ENCODE results near the gene NTRK2. TPM values are rescaled to one million over a fixed set of nuclear protein-coding genes. Genes with fewer than 3 reads are reported as not detected.

NTRK2 gene
- total RNA-seq, 1 experiment from 2014 or later: not detected

GRCh38 chr9:84711936-84712335, 42.4 kb downstream of the NTRK2 start:
- ChIA-PET POLR2A (ENCODE audit: unreplicated experiment) (no interaction called here), CTCF (interaction anchor here (0.6 kb wide), 1 partner anchor 13 kb away, joined by 4 read pairs; no protein-coding TSS in a partner anchor)
- H2AFZ ChIP-seq: no peak overlapping the region
- intact Hi-C loops (cut with micrococcal nuclease; ENCODE audit: unreplicated experiment): no loop called here
- H3K4me3 ChIP-seq: no peak overlapping the region
- no peaks in the 10 kb centered on the region for H3K4me1 ChIP-seq (replicated peaks; ENCODE audit: insufficient read depth)
- no peaks in the 10 kb centered on the region for H3K9me2 ChIP-seq (ENCODE audit: insufficient read depth)
- no TSS peak for BruUV-seq (replicated peaks)
- no peak for TF ChIP-seq EZH2 (IDR thresholded peaks at IDR 0.05; ENCODE audit: low read depth)
- TF ChIP-seq CTCF (conservative IDR thresholded peaks at IDR 0.05): no peak
- H3K36me3 ChIP-seq (ENCODE audit: low read depth): no peaks in the 10 kb centered on the region
- H3K4me2 ChIP-seq: 0 out of 2 replicates have a peak overlapping the region, but pooled peaks have one; percentile 3
- no peak overlapping the region for H3K27ac ChIP-seq
- H4K20me1 ChIP-seq (ENCODE audit: insufficient read depth): no peaks in the 10 kb centered on the region; the same call in 1 of the 2 replicates
- H3F3A ChIP-seq (ENCODE audit: insufficient read depth, low read depth): 0 out of 2 replicates have a peak, but pooled peaks cover 3% of the 10 kb centered on the region
- no peaks in the 10 kb centered on the region for H3K9me3 ChIP-seq (ENCODE audit: insufficient read depth, low read depth)
- DNase-seq: peak; percentile 39 to 70
- H3K79me2 ChIP-seq (ENCODE audit: low read depth): no peaks in the 10 kb centered on the region
- no peaks in the 10 kb centered on the region for H3K27me3 ChIP-seq (ENCODE audit: insufficient read depth, low read depth)

GRCh38 chr9:84716217-84716616, 46.7 kb downstream of the NTRK2 start:
- intact Hi-C loops (cut with micrococcal nuclease; ENCODE audit: unreplicated experiment): no loop called here
- no peak overlapping the region for H3K27ac ChIP-seq
- CTCF ChIA-PET: no interaction called here

GRCh38 chr9:84718476-84718875, 48.9 kb downstream of the NTRK2 start:
- no peak for TF ChIP-seq EZH2 (IDR thresholded peaks at IDR 0.05; ENCODE audit: low read depth)
- TF ChIP-seq CTCF (conservative IDR thresholded peaks at IDR 0.05): no peak
- Histone ChIP-seq H2AFZ (no peak overlapping the region), H3K27me3 (ENCODE audit: insufficient read depth, low read depth) (peaks cover 2% of the 10 kb centered on the region; the same call in 1 of the 2 replicates), H4K20me1 (ENCODE audit: insufficient read depth) (no peaks in the 10 kb centered on the region), H3F3A (ENCODE audit: insufficient read depth, low read depth) (no peaks in the 10 kb centered on the region), H3K9me3 (ENCODE audit: insufficient read depth, low read depth) (no peaks in the 10 kb centered on the region), H3K27ac (no peak overlapping the region), H3K4me1 (replicated peaks; ENCODE audit: insufficient read depth) (no peaks in the 10 kb centered on the region), H3K9me2 (ENCODE audit: insufficient read depth) (no peaks in the 10 kb centered on the region), H3K4me2 (no peak overlapping the region), H3K4me3 (no peak overlapping the region), H3K79me2 (ENCODE audit: low read depth) (no peaks in the 10 kb centered on the region), H3K36me3 (ENCODE audit: low read depth) (no peaks in the 10 kb centered on the region)
- DNase-seq: no peak
- intact Hi-C loops (cut with micrococcal nuclease; ENCODE audit: unreplicated experiment): no loop called here
- POLR2A ChIA-PET (ENCODE audit: unreplicated experiment): no interaction called here
- no TSS peak for BruUV-seq (replicated peaks)
- CTCF ChIA-PET: interaction anchor here (0.6 kb wide), 1 partner anchor 422 kb away, joined by 3 read pairs; no protein-coding TSS in a partner anchor

More at GRCh38 chr9:84716217-84716616, 46.7 kb downstream of the NTRK2 start:
- no peaks in the 10 kb centered on the region for H3K9me2 ChIP-seq (ENCODE audit: insufficient read depth)
- H3K79me2 ChIP-seq (ENCODE audit: low read depth): no peaks in the 10 kb centered on the region
- no peaks in the 10 kb centered on the region; the same call in 1 of the 2 replicates for H3K27me3 ChIP-seq (ENCODE audit: insufficient read depth, low read depth)
- H3K36me3 ChIP-seq (ENCODE audit: low read depth): no peaks in the 10 kb centered on the region
- H3K4me2 ChIP-seq: no peak overlapping the region
- 0 out of 2 replicates have a peak, but pooled peaks cover 3% of the 10 kb centered on the region for H3F3A ChIP-seq (ENCODE audit: insufficient read depth, low read depth)
- no peaks in the 10 kb centered on the region for H3K9me3 ChIP-seq (ENCODE audit: insufficient read depth, low read depth)
- no peaks in the 10 kb centered on the region; the same call in 1 of the 2 replicates for H4K20me1 ChIP-seq (ENCODE audit: insufficient read depth)
- BruUV-seq (replicated peaks): no TSS peak
- H2AFZ ChIP-seq: no peak overlapping the region
- POLR2A ChIA-PET (ENCODE audit: unreplicated experiment): no interaction called here
- H3K4me3 ChIP-seq: no peak overlapping the region
- no peak for TF ChIP-seq CTCF (conservative IDR thresholded peaks at IDR 0.05)
- no peak for TF ChIP-seq EZH2 (IDR thresholded peaks at IDR 0.05; ENCODE audit: low read depth)
- H3K4me1 ChIP-seq (replicated peaks; ENCODE audit: insufficient read depth): no peaks in the 10 kb centered on the region
- no peak for DNase-seq
